Tibial nerve (tissue), 3 donors: ENCODE results near the gene SUGCT.

ENCODE experiments used
- CTCF ChIP-seq, 5 experiments: fragments of 200-600 bp in 3 of 5; fragments of 450-650 bp in 2 of 5; sonication (generic) in 3 of 5; IDR thresholded peaks; one replicate each; pipeline ENCODE4 v1.5.1; 2016 to 2019; ENCODE audit warnings: antibody characterized with exemption in 5 of 5, mild to moderate bottlenecking in 3 of 5, moderate library complexity in 2 of 5
- POLR2A ChIP-seq, 2 donors: fragments of 450-650 bp; IDR thresholded peaks; one replicate each; pipeline ENCODE4 v1.6.1; 2017; ENCODE audit warnings: antibody characterized with exemption in 2 of 2, mild to moderate bottlenecking in 2 of 2, moderate library complexity in 2 of 2

DNA sequence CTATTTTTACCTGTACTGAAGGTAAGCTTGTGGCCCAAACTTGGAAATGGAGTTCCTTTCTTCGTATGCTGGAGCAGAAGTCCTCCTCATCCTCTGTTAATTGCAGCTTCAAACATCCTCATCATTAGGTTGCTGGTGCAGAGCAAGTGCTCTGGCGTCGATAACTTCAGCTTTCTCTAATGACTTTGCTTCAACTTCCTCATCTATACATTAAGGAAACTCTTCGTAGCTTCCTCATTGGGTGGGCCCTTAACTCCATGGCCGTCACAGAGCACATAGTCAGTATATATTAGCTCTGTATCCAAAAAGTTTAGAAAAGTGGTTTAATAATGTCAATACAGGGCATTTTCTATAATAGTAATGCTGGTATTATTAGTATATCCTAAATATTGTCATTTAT lies 447.7 kb downstream of the SUGCT start:
- TF ChIP-seq POLR2A (IDR thresholded peaks at IDR 0.05): no peak
- no peak for TF ChIP-seq CTCF (IDR thresholded peaks at IDR 0.05)
